HepG2 (cell line): Measurements from ENCODE around the gene TSPAN32. TPM values are rescaled to one million over a fixed set of nuclear protein-coding genes. Genes with fewer than 3 reads are reported as not detected.

Source experiments
- ARNT ChIP-seq: fragments of 450-650 bp; IDR thresholded peaks from 2 replicates; pipeline ENCODE4 v1.6.1; 2017
- FOXA1 ChIP-seq, 2 experiments: fragments of 450-650 bp in 1 of 2; sonication (generic) in 1 of 2; formaldehyde crosslinking in 1 of 2; IDR thresholded peaks; 2 replicates each; pipeline versions ENCODE4 v1.4.0 to v1.6.1; 2016 to 2020; ENCODE audit warnings: missing genetic modification reagents in 1 of 2
- FOXA3 ChIP-seq: IDR thresholded peaks from 2 replicates; pipeline ENCODE4 v1.6.1; 2016; ENCODE audit warnings: missing genetic modification reagents, missing compliant biosample characterization
- HDAC1 ChIP-seq: sonication (generic); formaldehyde crosslinking; IDR thresholded peaks from 2 replicates; pipeline ENCODE4 v1.5.1; 2020; ENCODE audit warnings: mild to moderate bottlenecking, missing genetic modification reagents
- HNRNPUL1 ChIP-seq: fragments of 200-400 bp; formaldehyde crosslinking; IDR thresholded peaks from 2 replicates; pipeline ENCODE4 v1.6.1; 2017; ENCODE audit warnings: low read depth, mild to moderate bottlenecking, low read length, moderate library complexity
- ISL2 ChIP-seq: sonication (generic); formaldehyde crosslinking; IDR thresholded peaks from 2 replicates; pipeline ENCODE4 v1.5.0; 2020; ENCODE audit warnings: missing genetic modification reagents
- NBN ChIP-seq: fragments of 450-650 bp; conservative IDR thresholded peaks from 2 replicates; pipeline ENCODE4 v1.6.1; 2017
- ONECUT2 ChIP-seq: sonication (generic); formaldehyde crosslinking; IDR thresholded peaks from 2 replicates; pipeline ENCODE4 v1.4.0; 2020; ENCODE audit warnings: missing genetic modification reagents
- PLRG1 ChIP-seq: fragments of 450-650 bp; conservative IDR thresholded peaks from 2 replicates; pipeline ENCODE4 v1.6.1; 2016
- RFXANK ChIP-seq: IDR thresholded peaks from 2 replicates; pipeline ENCODE4 v1.6.1; 2016
- SIN3A ChIP-seq: IDR thresholded peaks from 2 replicates; pipeline ENCODE4 v1.6.1; 2011; ENCODE audit warnings: low read depth, mild to moderate bottlenecking, control low read depth, low read length, borderline replicate concordance
- ZBTB3 ChIP-seq: sonication (generic); formaldehyde crosslinking; IDR thresholded peaks from 2 replicates; pipeline ENCODE4 v1.4.0; 2020; ENCODE audit warnings: low read depth, mild to moderate bottlenecking, moderate library complexity, missing genetic modification reagents, borderline replicate concordance
- ZNF10 ChIP-seq: sonication (generic); formaldehyde crosslinking; IDR thresholded peaks from 2 replicates; pipeline ENCODE4 v1.4.0; 2020; ENCODE audit warnings: mild to moderate bottlenecking, low read depth, missing genetic modification reagents, borderline replicate concordance
- ZNF430 ChIP-seq: sonication (generic); formaldehyde crosslinking; IDR thresholded peaks from 2 replicates; pipeline ENCODE4 v1.9.0; 2021; ENCODE audit warnings: mild to moderate bottlenecking, missing genetic modification reagents
- ZNF589 ChIP-seq: sonication (generic); formaldehyde crosslinking; conservative IDR thresholded peaks from 2 replicates; pipeline ENCODE4 v1.8.0; 2022; ENCODE audit warnings: mild to moderate bottlenecking, moderate library complexity, missing genetic modification reagents
- ZNF607 ChIP-seq: sonication (generic); formaldehyde crosslinking; IDR thresholded peaks from 2 replicates; pipeline ENCODE4 v1.5.1; 2020; ENCODE audit warnings: missing genetic modification reagents, mild to moderate bottlenecking, borderline replicate concordance
- ZNF747 ChIP-seq: sonication (generic); formaldehyde crosslinking; IDR thresholded peaks from 2 replicates; pipeline ENCODE4 v1.8.1; 2023; ENCODE audit warnings: missing genetic modification reagents, mild to moderate bottlenecking, borderline replicate concordance
- ZNF772 ChIP-seq: sonication (generic); formaldehyde crosslinking; IDR thresholded peaks from 2 replicates; pipeline ENCODE4 v1.5.0; 2020; ENCODE audit warnings: mild to moderate bottlenecking, missing genetic modification reagents
- polyA plus RNA-seq, 8 experiments: library from polyadenylated mRNA; depleted of rRNA in 3 of 8; stranded (reverse) in 7 of 8; unstranded in 1 of 8; fragments of >200 nt; fragmentation: Illumina TruSeq in 4 of 8; extraction: Trizol in 4 of 8; gene quantifications; 2 replicates each; pipeline versions ENCODE4 v1.2.1 to v1.2.3, GENCODE V29; 2011 to 2016; ENCODE audit warnings: low read depth in 4 of 8, missing spikeins in 1 of 8, mixed read lengths in 1 of 8; ENCODE audit not compliant: insufficient read depth in 1 of 8
- total RNA-seq, 5 experiments: library from RNA; depleted of rRNA; stranded (reverse); fragments of >200 nt; fragmentation: Illumina TruSeq; extraction: Trizol; gene quantifications; 2 replicates each; pipeline ENCODE4 v1.2.3, GENCODE V29; 2016; ENCODE audit warnings: low read depth in 1 of 5
- TF ChIP-seq, protein P1 (sequence below): sonication (generic); formaldehyde crosslinking; IDR thresholded peaks from 2 replicates; pipeline ENCODE4 v1.5.0; 2020; ENCODE audit warnings: mild to moderate bottlenecking, missing genetic modification reagents
- TF ChIP-seq, protein P2 (sequence below): sonication (generic); formaldehyde crosslinking; IDR thresholded peaks from 2 replicates; pipeline ENCODE4 v1.4.0; 2020; ENCODE audit warnings: missing genetic modification reagents, borderline replicate concordance
- TF ChIP-seq, protein P3 (sequence below): sonication (generic); formaldehyde crosslinking; conservative IDR thresholded peaks from 2 replicates; pipeline ENCODE4 v1.8.0; 2022; ENCODE audit warnings: mild to moderate bottlenecking, moderate library complexity, missing genetic modification reagents

TSPAN32 gene
- total and polyA plus RNA-seq, 2 of the 13 experiments (the other 11 are each of a cell fraction or from before 2014, with no cell fraction given): 0.09 to 0.70 TPM

DNA sequence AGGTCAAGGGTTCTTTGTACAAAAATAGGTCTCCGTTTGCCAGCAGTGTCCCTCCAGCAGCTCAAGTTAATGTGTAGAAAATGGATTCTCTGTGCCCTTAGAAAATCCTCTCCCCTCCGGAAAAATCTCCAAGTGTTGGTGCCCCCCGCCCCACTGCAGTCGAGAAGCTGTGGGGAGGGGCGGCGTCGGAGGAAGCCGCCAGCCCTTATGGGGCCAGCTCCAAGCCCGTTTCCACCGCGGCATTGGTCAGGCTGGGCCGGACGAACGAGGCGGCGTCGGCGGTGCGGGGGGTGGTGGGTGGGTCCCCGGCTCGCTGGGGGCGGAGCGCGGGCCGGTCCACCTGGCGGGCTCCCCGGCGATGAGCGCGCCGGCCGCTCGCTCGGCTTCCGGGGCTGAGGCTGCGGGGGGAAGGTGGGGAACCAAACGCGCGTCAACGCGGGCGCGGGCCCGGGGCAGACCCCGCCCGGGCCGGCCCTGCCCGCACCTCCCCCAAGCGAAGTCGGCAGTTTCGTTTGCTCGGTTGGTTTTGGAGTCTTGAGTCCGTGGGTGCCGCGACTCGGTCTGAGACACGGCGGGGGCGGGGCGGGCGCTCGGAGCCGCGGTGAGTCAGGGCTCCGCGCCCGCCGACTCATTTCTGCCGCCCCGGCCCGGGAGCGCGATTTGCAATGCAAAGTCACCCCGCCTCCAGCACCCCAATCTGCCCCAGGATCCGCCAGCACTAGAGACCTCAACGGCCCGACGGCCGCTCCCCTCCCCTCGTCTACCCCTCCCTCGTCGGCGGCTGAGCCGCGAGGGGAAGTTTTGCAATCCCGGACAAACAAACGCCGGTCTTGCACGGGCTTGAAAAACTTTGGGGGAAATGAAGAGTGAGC, 32.8 kb upstream of the TSPAN32 start (continued):
- TF ChIP-seq, protein P1, sequence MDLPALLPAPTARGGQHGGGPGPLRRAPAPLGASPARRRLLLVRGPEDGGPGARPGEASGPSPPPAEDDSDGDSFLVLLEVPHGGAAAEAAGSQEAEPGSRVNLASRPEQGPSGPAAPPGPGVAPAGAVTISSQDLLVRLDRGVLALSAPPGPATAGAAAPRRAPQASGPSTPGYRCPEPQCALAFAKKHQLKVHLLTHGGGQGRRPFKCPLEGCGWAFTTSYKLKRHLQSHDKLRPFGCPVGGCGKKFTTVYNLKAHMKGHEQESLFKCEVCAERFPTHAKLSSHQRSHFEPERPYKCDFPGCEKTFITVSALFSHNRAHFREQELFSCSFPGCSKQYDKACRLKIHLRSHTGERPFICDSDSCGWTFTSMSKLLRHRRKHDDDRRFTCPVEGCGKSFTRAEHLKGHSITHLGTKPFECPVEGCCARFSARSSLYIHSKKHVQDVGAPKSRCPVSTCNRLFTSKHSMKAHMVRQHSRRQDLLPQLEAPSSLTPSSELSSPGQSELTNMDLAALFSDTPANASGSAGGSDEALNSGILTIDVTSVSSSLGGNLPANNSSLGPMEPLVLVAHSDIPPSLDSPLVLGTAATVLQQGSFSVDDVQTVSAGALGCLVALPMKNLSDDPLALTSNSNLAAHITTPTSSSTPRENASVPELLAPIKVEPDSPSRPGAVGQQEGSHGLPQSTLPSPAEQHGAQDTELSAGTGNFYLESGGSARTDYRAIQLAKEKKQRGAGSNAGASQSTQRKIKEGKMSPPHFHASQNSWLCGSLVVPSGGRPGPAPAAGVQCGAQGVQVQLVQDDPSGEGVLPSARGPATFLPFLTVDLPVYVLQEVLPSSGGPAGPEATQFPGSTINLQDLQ (CRISPR knock-in tag): no peak
- TF ChIP-seq ZNF607 (CRISPR knock-in tag): no peak
- TF ChIP-seq ZBTB3: no peak
- TF ChIP-seq ONECUT2: no peak
- TF ChIP-seq, protein P2, sequence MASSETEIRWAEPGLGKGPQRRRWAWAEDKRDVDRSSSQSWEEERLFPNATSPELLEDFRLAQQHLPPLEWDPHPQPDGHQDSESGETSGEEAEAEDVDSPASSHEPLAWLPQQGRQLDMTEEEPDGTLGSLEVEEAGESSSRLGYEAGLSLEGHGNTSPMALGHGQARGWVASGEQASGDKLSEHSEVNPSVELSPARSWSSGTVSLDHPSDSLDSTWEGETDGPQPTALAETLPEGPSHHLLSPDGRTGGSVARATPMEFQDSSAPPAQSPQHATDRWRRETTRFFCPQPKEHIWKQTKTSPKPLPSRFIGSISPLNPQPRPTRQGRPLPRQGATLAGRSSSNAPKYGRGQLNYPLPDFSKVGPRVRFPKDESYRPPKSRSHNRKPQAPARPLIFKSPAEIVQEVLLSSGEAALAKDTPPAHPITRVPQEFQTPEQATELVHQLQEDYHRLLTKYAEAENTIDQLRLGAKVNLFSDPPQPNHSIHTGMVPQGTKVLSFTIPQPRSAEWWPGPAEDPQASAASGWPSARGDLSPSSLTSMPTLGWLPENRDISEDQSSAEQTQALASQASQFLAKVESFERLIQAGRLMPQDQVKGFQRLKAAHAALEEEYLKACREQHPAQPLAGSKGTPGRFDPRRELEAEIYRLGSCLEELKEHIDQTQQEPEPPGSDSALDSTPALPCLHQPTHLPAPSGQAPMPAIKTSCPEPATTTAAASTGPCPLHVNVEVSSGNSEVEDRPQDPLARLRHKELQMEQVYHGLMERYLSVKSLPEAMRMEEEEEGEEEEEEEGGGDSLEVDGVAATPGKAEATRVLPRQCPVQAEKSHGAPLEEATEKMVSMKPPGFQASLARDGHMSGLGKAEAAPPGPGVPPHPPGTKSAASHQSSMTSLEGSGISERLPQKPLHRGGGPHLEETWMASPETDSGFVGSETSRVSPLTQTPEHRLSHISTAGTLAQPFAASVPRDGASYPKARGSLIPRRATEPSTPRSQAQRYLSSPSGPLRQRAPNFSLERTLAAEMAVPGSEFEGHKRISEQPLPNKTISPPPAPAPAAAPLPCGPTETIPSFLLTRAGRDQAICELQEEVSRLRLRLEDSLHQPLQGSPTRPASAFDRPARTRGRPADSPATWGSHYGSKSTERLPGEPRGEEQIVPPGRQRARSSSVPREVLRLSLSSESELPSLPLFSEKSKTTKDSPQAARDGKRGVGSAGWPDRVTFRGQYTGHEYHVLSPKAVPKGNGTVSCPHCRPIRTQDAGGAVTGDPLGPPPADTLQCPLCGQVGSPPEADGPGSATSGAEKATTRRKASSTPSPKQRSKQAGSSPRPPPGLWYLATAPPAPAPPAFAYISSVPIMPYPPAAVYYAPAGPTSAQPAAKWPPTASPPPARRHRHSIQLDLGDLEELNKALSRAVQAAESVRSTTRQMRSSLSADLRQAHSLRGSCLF (CRISPR knock-in tag): no peak
- no peak for TF ChIP-seq ZNF10 (CRISPR knock-in tag)
- no peak for TF ChIP-seq FOXA1 (IDR thresholded peaks at IDR 0.05)
- 0 out of 2 replicates have a peak, but pooled peaks have one; percentile 22 for TF ChIP-seq FOXA1 (CRISPR knock-in tag; IDR thresholded peaks at IDR 0.05)
- TF ChIP-seq ZNF589 (CRISPR knock-in tag): no peak
- no peak for TF ChIP-seq ISL2
- peak; percentile 48; the same call in 1 of the 2 replicates for TF ChIP-seq FOXA3 (CRISPR knock-in tag)
- no peak for TF ChIP-seq ZNF747 (CRISPR knock-in tag)
- TF ChIP-seq HDAC1 (CRISPR knock-in tag): no peak
- no peak for TF ChIP-seq NBN
- no peak for TF ChIP-seq RFXANK (CRISPR knock-in tag)
- no peak for TF ChIP-seq ARNT
- no peak for TF ChIP-seq HNRNPUL1
- TF ChIP-seq ZNF430 (CRISPR knock-in tag): peak; percentile 59; the same call in 1 of the 2 replicates
- TF ChIP-seq, protein P3, sequence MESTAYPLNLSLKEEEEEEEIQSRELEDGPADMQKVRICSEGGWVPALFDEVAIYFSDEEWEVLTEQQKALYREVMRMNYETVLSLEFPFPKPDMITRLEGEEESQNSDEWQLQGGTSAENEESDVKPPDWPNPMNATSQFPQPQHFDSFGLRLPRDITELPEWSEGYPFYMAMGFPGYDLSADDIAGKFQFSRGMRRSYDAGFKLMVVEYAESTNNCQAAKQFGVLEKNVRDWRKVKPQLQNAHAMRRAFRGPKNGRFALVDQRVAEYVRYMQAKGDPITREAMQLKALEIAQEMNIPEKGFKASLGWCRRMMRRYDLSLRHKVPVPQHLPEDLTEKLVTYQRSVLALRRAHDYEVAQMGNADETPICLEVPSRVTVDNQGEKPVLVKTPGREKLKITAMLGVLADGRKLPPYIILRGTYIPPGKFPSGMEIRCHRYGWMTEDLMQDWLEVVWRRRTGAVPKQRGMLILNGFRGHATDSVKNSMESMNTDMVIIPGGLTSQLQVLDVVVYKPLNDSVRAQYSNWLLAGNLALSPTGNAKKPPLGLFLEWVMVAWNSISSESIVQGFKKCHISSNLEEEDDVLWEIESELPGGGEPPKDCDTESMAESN (CRISPR knock-in tag): 0 out of 2 replicates have a peak, but pooled peaks have one; percentile 50
- TF ChIP-seq PLRG1: no peak
- no peak for TF ChIP-seq ZNF772 (CRISPR knock-in tag)
- peak; percentile 38; the same call in 1 of the 2 replicates for TF ChIP-seq SIN3A
